T-helper 22 cell (primary cell): Measurements from ENCODE around the gene AS3MT.
"Not testable (repeated sequence)": the region's sequence is repeated elsewhere in the genome, so short reads cannot be mapped to it uniquely, and the experiment has no call there.

ENCODE experiments used
- DNase-seq: peaks from one replicate; pipeline ENCODE4 v3.0.0-alpha.2; 2020; ENCODE audit warnings: low read depth

Gene AS3MT

DNA sequence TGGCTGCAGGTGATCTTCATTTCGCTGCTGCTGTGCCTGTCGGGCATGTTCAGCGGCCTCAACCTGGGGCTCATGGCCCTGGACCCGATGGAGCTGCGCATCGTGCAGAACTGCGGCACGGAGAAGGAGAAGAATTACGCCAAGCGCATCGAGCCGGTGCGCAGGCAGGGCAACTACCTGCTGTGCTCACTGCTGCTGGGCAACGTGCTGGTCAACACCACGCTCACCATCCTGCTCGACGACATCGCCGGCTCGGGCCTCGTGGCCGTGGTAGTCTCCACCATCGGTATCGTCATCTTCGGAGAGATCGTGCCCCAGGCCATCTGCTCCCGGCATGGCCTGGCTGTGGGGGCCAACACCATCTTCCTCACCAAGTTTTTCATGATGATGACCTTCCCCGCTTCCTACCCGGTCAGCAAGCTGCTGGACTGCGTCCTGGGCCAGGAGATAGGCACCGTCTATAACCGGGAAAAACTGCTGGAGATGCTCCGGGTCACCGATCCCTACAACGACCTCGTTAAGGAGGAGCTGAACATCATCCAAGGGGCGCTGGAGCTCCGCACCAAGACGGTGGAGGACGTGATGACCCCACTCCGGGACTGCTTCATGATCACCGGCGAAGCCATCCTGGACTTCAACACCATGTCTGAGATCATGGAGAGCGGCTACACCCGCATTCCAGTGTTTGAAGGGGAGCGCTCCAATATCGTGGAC lies 50.1 kb downstream of the AS3MT start:
- no peak for DNase-seq

DNA sequence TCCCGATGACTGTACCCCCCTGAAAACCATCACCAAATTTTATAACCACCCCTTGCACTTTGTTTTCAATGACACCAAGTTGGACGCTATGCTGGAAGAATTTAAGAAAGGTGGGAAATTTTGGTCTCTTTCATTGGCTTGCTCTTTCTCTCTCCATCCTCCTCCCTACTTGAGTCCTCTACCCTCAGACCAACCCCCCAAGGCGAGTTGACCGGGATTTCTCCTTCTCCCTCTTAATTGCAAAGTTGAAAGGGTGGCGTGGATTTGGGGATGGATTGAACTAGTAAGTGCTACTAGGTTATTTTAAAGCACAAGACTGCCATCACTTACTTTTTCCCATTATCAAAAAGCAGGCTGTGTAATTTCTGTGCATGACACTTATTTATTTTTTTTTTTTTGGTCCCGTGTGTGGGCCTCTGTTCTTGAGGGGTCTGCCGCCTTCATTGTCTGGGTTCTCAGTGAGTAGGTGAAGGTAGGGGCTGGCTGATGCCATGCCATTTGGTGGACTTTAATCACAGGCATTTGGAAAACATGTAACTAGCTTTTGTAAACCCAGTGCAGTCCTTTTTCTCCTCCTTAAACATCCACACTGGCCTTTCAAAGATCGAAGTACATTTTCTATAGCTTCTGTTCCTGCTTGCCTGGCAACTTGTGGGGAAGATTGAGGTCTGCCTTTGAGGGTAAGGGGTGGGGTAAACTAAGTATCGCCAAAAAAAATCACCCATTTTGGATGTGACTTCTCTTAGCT lies 50.9 kb downstream of the AS3MT start:
- DNase-seq, result no peak

DNA sequence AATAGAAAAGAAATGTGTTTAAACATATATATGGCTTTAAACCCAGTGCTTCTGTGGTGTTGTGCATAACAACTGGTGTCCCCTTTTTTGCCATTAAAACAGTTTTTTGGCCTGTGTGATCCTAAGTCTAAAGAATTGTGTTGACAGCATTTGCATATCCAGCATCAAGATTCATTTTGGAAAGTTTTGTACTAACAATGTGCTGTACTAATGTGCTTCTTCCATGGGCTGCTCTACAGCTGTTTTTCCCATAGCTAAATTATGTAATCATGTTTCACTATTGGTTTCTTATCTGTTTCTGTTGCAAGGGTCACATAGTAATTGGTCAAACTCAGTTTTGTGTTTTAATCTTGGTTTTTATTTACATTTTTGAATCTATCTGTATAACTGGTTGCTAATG lies 54.3 kb downstream of the AS3MT start:
- no peak for DNase-seq

DNA sequence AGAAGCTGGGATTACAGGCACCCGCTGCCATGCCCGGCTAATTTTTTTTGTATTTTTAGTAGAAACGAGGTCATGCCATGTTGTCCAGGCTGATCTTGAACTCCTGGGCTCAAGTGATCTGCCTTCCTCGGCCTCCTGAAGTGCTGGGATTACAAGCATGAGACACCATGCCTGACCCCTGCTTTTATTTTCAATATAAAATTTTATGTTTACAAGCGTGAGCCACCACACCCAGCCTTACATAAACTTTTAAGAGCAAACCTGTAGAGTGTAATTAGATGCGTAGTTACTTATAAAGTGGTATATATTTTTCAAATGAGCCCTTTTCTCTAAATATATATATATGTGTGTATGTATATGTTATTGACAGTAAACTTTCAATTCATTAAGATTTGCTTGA lies 57.6 kb downstream of the AS3MT start:
- no peak for DNase-seq

DNA sequence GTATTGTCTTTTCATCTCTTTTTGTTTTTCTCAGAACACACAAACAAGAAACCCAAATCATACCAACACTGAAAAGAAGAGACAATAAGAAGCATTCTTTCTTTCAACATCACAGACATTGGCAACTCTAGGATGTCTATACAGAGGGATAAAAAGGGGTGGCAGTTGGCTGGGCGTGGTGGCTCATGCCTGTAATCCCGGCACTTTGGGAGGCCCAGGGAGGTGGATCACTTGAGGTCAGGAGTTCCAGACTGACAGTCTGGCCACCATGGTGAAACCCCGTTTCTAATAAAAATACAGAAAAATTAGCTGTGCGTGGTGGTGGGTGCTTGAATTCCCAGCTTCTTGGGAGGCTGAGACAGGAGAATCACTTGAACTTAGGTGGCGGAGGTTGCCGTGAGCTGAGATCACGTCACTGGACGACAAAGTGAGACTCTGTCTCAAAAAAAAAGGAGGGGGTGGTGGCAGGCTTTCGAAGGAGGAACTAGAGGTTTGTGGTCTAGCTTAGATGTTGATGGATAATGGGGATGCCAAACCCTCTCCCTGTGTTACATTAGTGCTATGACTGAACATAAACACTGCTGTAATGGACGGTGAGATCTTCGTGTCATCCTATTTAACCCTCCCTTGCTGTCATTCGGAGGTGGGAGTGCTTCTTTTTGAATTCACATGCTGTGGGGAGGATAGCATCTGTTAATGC lies 58.2 kb downstream of the AS3MT start:
- DNase-seq, result no peak

DNA sequence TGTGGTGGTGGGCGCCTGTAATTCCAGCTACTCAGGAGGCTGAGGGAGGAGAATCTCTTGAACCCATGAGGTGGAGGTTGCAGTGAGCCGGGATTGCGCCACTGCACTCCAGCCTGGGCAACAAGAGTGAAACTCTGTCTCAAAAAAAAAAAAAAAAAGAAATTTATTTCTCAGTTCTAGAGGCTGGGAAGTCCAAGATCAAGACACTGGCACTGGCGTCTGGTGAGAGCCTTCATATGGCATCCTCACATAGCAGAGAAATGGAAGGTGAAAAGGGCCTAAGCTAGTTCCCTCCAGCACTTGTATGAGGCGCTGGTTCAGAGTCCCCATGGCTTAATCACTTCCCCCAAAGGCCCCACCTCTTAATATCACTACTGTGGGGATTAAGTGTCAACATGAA lies 59.2 kb downstream of the AS3MT start:
- DNase-seq, result not testable (repeated sequence)

DNA sequence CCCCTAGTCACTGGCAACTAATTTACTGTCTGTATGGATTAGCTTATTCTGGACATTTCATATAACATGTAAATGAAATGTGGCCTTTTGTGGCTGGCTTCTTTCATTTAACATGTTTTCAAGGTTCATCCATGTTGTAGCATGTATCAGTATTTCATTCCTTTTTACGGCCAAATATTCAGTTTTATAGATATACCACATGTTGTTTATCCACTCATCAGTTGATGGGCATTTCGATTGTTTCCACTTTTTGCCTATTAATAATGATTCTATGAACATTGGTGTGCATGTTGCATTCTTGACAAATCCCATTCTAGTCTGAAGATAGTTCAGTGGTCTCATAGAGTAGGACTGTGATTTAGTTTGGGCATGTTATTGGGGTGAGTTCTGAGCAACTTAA lies 61.5 kb downstream of the AS3MT start:
- DNase-seq, result no peak

DNA sequence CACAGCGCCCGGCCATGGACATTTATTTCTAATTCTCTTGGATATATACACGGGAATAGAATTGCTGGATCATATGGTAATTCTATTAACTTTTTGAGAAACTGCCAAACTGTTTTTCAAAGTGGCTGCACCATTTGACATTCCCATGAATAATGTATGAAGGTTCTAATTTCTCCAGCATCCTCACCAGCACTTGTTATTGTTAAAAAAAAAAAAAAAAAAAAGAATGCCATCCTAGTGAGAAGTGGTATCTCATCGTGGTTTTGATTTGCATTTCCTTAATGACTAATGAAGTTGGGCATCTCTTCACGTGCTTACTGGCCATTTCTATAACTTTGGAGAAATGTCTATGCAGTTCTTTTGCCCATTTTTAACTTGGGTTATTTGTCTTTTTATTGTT lies 62.4 kb downstream of the AS3MT start:
- DNase-seq, result no peak

DNA sequence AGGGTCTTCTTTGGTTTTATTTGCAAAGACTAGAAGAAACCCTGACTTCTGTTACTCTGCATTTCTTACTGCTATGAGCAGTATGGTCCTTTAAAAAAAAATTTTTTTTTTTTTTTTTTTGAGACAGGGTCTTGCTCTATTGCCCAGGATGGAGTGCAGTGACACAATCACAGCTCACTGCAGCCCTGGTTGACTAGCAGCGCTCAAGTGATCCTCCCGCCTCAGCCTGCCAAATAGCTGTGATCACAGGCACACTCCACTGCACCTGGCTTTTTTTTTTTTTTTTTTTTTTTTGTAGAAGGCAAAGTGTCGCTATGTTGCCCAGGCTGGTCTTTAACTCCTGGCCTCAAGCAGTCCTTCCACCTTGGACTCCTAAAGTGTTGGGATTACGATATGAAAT lies 66.2 kb downstream of the AS3MT start:
- no peak for DNase-seq

DNA sequence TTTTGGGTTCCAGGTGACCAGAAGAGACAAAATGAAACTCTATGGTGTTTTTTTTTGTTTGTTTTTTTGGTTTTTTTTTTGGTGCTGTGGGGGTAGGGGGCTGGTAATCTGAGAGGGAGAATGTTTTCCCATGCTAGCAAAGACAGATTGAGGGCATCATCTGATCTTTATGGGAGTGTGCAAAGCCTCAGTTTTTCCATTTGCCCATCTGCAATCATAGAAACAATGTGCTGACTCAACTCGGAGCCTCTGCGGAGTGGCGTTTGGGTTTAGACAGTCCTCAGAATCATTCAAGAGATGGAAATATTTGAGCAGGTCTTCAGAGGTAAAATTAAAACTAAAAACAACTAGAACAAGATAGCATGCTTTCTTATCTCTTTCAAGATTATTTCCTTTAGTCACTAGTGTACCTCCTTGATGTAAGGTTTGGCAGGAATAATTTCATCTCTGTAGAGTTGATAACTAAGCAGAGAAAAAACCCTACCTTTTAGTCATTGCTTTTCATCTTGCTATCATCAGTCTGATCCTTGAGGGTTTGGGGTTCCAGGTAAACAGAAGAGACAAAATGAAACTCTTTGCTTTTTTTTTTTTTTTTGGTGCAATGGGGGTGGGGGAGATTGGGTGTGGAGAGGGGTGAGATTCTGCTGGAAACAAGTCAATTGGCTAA lies 66.8 kb downstream of the AS3MT start:
- no peak for DNase-seq

DNA sequence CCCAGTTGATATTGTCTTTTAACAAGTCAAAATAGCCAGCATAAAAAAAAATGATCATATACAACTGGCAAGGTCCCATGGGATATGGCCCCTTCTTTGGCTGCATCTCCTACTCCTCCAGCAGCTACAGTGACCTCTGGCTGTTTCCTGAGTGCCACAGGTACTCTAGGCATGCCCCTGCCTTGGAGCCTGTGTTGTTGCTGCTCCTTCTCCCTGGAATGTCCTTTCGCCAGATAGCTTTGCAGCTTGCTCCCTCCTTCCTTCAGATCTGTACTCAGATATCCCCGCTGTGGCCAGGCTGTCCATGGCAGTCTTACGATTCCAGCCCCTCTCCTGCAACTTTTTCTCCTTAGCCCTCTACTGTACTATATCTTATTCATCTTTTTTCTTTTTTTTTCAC lies 72.1 kb downstream of the AS3MT start:
- DNase-seq, result no peak

DNA sequence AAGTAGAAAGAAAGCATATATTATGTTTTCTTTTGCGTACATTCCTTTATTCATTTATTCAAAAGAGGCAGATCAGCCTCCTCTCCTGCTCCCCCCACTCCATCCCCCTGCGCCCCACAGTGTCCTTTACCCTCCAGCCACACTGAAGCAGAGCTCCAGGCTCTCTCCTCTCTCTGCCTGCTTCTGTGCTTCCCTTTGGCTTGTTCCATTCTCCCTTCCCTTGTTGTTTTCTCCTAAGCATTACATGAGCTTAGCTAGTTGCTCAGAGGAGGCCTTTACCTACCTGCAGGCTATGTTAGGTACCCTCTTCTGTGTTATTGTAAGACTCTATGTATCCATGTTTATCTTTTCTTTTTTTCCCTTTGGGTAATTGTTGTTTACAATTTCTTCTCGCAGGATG lies 76.2 kb downstream of the AS3MT start:
- no peak for DNase-seq

DNA sequence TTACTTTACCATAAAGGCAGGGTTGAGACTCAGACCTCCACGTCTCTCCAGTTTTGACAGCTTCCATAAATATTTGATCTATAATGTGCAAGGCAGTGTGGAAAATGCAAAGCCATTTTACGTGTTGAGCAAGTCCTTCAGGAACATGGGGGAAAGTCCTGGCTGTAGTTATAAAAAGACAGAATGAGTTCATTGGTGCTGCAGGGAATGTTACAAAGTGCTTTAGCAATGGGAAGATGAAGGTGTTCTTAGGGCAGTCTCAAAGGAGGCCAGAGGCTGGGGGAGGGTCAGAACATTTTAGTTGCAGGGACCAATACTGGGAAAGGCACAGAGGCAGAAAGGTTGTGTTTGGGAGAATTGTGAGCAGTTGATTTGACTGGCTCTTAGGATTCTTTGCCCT lies 76.7 kb downstream of the AS3MT start:
- DNase-seq, result no peak

DNA sequence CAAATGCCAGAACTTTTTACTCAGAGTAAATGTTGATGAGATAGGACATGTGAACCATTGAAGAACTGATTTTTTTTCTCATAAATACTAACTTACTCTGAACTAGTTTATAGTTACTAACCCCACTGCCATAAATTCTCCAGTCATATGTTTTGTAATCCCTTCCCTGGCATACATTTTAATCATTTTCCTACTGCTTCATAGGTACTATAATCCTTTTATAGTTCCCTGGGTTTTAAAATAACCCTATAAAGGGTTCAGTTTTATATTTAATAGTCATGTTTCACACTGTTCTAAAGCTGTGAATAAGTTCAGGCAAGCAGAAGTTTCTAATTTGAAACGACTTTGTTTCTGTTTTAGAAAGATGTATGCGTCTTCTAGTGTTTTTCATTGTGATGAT lies 77.7 kb downstream of the AS3MT start:
- DNase-seq, result no peak

DNA sequence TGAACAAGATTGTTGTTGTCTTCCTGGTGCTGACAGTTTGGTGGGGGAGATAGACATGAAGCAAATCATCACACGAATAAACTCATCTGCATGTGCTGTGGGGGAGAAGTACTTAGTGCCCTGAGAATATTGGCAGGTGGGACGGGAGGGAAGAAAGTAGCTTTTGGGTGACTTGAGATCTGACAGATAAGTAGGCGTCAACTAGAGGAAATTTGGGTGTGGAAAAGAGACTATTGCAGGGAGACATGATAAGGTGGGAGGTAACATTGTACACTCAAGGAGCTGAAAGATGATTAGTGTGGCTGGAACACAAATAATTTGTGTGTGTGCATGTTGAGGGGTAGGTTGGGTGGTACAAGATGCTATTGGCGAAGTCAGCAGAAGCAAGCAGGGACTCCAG lies 78.9 kb downstream of the AS3MT start:
- no peak for DNase-seq

DNA sequence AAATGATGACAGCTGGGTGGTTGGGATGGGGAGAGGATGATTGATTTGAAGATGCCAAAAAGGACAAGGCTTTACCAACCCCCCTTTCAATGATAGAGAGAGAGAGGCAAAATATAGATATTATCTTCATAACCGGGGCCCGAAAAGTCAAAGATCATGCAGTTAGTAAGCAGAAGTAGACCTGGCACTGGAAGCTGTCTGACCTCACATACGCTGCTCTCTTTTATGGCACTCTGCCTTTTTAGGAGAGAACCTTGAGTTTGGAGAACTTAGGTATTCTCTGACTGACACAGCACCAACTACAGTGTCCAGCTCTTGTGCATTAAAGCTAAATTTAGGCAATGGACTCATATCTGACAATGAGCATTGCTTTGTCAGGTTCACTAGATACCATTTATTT lies 79.5 kb downstream of the AS3MT start:
- DNase-seq, result no peak

DNA sequence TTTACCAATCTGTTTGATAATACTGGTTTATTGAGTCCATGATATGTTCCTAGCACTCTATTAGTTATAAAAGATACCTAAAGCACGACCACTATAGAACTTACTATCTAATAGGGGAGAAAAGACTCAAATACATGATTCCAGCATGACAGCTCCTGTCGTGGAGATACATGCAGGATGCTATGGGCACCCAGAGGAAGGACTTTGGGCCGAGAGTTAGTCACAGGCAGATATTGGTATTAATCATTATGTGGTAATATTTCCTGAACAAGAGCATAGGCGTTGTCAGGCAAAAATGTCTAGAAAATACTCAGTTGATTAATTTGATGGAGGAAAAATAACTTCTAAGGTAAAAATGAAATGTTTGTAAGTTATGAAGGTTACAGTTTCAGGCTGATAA lies 80.6 kb downstream of the AS3MT start:
- no peak for DNase-seq

DNA sequence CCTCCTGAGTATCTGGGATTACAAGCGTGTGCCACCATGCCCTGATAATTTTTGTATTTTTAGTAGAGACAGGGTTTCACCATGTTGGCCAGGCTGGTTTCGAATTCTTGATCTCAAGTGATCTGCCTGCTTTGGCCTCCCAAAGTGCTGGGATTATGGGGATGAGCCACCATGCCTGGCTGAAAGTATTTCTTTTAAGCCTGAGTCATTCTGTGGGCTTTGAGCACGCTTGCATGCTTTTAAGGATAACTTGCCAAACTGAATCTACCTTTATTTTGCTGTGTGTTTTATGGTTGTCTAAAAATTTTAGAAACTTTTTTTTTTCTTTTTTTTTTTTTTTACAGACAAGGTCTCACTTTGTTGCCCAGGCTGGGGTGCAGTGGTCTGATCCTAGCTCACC lies 82.0 kb downstream of the AS3MT start:
- DNase-seq, result no peak
